ENCODE measurements around the gene FAM120B.

DNA sequence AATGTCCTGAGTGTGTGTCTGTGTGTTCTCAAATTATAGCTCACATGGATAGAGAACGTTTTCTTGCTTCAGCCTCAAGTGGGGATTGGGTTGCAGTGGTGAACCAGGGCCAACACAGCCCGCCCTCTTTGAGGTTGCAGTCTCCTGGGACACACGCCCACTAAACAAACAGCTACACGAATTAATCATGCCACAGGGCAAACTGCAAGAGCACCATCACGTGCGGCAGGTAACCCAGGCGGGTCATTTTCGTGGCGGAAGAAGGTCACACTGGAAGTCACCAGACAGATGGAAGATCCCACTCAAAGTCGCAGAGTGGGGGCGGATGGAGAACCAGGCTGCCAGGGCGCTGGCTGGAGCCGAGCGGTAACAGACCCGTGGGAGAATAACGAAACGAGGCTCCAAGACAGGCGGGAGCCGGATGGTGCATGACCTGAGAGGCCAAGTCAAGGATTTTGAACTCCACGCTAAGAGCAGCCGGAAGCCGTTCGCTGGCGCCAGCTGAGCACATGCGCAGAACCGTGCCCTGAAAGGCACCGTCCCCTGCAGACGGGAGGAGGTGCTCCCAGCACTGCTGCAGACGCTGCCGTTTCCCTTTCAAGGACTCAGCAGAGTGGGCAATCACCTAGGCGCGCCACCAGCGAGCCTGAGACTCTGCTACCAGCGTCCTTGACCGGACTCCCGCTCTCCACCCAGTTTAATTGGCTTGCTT lies 26.4 kb upstream of the FAM120B start:
- TF ChIP-seq EZH2 (IDR thresholded peaks at IDR 0.05): no peak
- no peak for TF ChIP-seq POLR2AphosphoS5 (IDR thresholded peaks at IDR 0.05; ENCODE audit: borderline replicate concordance, low read depth, low read length)
- TF ChIP-seq FOXP2 (optimal IDR thresholded peaks at IDR 0.05; ENCODE audit: control extremely low read depth, extremely low read length, insufficient read depth): no peak

Measured in SK-N-MC (cell line).